ENCODE results near the gene CCDC148. TPM values are rescaled to one million over a fixed set of nuclear protein-coding genes. Genes with fewer than 3 reads are reported as not detected.
"Not testable (repeated sequence)": the region's sequence is repeated elsewhere in the genome, so short reads cannot be mapped to it uniquely, and the experiment has no call there.

The CCDC148 gene
- polyA plus RNA-seq, 3 donors from 2014 or later = not detected

DNA sequence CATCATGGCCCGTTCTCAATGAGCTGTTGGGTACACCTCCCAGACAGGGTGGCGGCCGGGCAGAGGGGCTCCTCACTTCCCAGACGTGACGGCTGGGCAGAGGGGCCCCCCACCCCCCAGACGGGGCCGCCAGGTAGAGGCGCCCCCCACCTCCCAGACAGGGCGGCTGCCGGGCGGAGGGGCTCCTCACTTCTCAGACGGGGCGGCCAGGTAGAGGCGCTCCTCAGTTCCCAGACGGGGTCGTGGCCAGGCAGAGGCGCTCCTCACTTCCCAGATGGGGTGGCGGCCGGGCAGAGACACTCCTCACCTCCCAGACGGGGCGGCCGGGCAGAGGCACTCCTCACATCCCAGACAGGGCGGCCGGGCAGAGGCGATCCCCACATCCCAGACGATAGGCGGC lies 146.1 kb downstream of the CCDC148 start:
- not testable (repeated sequence) for H3K9me3 Mint-ChIP-seq; H3K36me3 Mint-ChIP-seq; H3K4me1 Mint-ChIP-seq; H3K27ac Mint-ChIP-seq; H3K27me3 Mint-ChIP-seq (ENCODE audit: low read depth in 3 of 3); H3K4me3 Mint-ChIP-seq; DNase-seq

GRCh38 chr2:158305501-158305900 lies 151.1 kb downstream of the CCDC148 start:
- Mint-ChIP-seq H3K9me3 (peaks cover 0 to 2% (median 0%) of the 10 kb centered on the region in 6 donors), H3K36me3 (no peaks in the 10 kb centered on the region), H3K27ac (no peak overlapping the region), H3K4me1 (no peaks in the 10 kb centered on the region), H3K27me3 (ENCODE audit: low read depth in 3 of 3) (no peaks in the 10 kb centered on the region), H3K4me3 (no peak overlapping the region)
- no peak for DNase-seq

- Mint-ChIP-seq H3K27ac (no peak overlapping the region), H3K36me3 (no peaks in the 10 kb centered on the region), H3K4me1 (no peaks in the 10 kb centered on the region)
These were observed 156.2 kb downstream of the CCDC148 start for GRCh38 chr2:158300394-158300793.

GRCh38 chr2:158297606-158298005 lies 158.9 kb downstream of the CCDC148 start:
- Mint-ChIP-seq H3K9me3 (peaks cover 0 to 4% (median 0%) of the 10 kb centered on the region in 6 donors), H3K4me1 (no peaks in the 10 kb centered on the region), H3K36me3 (no peaks in the 10 kb centered on the region), H3K27ac (no peak overlapping the region), H3K27me3 (ENCODE audit: low read depth in 3 of 3) (peaks cover 0 to 2% (median 2%) of the 10 kb centered on the region in 3 donors), H3K4me3 (no peak overlapping the region)
- DNase-seq = no peak

More at GRCh38 chr2:158300394-158300793, 156.2 kb downstream of the CCDC148 start:
- H3K4me3 Mint-ChIP-seq = no peak overlapping the region
- peaks cover 0 to 3% (median 1%) of the 10 kb centered on the region in 6 donors for H3K9me3 Mint-ChIP-seq
- H3K27me3 Mint-ChIP-seq (ENCODE audit: low read depth in 3 of 3) = peaks cover 0 to 2% (median 0%) of the 10 kb centered on the region in 3 donors
- DNase-seq = no peak

DNA sequence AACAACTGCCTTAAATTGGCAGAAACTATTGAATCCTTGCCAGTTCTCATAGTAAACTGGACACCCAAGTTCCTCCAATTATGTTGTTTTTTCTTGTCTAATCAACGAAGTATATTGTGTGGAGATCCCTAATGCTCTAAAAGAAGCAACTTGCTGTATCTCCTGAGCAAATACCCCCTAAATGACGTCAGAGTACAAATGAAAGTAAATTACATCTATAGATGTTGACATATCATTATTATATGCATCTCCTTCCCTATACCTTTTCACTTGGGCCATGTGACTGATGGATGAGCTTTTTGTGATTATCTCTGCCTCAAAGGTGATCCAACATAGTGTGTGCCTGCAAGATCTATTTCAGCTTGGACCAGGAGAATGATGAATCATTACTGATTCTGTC lies 159.4 kb downstream of the CCDC148 start:
- H3K27me3 Mint-ChIP-seq (ENCODE audit: low read depth in 3 of 3) = peaks cover 0 to 2% (median 2%) of the 10 kb centered on the region in 3 donors
- H3K4me1 Mint-ChIP-seq = no peaks in the 10 kb centered on the region
- H3K4me3 Mint-ChIP-seq = no peak overlapping the region
- H3K27ac Mint-ChIP-seq = no peak overlapping the region
- no peak for DNase-seq
- peaks cover 0 to 4% (median 0%) of the 10 kb centered on the region in 6 donors for H3K9me3 Mint-ChIP-seq
- H3K36me3 Mint-ChIP-seq = no peaks in the 10 kb centered on the region

GRCh38 chr2:158293722-158294121 lies 162.8 kb downstream of the CCDC148 start:
- no peak overlapping the region for H3K27ac Mint-ChIP-seq
- H3K4me3 Mint-ChIP-seq = no peak overlapping the region
- peaks cover 0 to 4% (median under 1%) of the 10 kb centered on the region in 6 donors for H3K9me3 Mint-ChIP-seq
- no peak for DNase-seq
- no peaks in the 10 kb centered on the region for H3K4me1 Mint-ChIP-seq
- peaks cover 1 to 2% (median 2%) of the 10 kb centered on the region in 3 donors for H3K27me3 Mint-ChIP-seq (ENCODE audit: low read depth in 3 of 3)
- H3K36me3 Mint-ChIP-seq = no peaks in the 10 kb centered on the region

- Mint-ChIP-seq H3K27ac (no peak overlapping the region), H3K27me3 (ENCODE audit: low read depth in 3 of 3) (peaks cover 1 to 2% (median 2%) of the 10 kb centered on the region in 3 donors), H3K36me3 (peaks cover 0 to 5% (median 0%) of the 10 kb centered on the region in 3 donors), H3K4me1 (no peaks in the 10 kb centered on the region), H3K4me3 (no peak overlapping the region), H3K9me3 (peaks cover 0 to 10% (median 2%) of the 10 kb centered on the region in 6 donors)
- DNase-seq = no peak
These were observed 164.9 kb downstream of the CCDC148 start for GRCh38 chr2:158291544-158292180.

GRCh38 chr2:158290225-158290624 lies 166.3 kb downstream of the CCDC148 start:
- H3K4me1 Mint-ChIP-seq = no peaks in the 10 kb centered on the region
- H3K4me3 Mint-ChIP-seq = no peak overlapping the region
- peaks cover 0 to 5% (median 0%) of the 10 kb centered on the region in 3 donors for H3K36me3 Mint-ChIP-seq
- H3K27me3 Mint-ChIP-seq (ENCODE audit: low read depth in 3 of 3) = peaks cover 0 to 2% (median 1%) of the 10 kb centered on the region in 3 donors
- no peak for DNase-seq
- H3K9me3 Mint-ChIP-seq = peaks cover 0 to 7% (median 2%) of the 10 kb centered on the region in 6 donors
- H3K27ac Mint-ChIP-seq = no peak overlapping the region

DNA sequence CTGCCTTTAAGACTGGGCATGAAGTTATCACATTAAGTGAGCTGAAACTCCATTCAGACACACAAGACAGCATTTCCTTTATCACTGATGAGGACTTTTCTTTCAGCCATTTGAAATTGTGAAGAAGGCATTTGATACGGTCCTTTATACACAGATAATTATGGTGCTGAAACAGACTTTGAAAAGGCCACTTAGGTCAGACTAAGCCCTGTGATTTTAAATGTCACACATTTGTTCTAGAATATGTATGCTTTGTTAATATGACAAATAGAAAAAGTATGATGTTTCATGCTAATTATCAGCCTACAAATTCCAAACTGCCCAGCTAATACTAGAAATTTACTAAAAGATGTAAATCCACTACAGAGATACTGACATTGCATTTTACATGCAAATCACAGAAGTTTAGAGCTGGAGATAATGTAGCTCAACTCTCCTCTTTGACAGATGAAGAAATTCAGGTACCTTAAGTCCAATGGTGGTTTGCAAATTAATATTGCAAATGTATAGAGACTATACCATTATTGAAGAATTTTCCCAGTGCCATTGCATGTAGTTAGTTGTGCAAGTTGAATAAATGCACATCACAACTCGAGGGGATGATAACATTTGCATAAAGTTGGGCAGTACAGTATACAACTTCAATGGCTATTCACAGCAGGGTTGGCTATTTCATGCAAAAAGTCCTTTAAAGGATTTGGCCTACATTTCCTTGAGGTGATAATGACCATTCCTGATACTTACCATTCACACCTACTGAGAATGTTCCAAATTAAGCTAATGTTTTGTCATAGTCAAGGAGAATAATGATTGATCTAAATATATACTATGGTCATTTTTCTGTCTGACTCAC lies 179.7 kb downstream of the CCDC148 start:
- no peak overlapping the region for H3K27ac Mint-ChIP-seq
- peaks cover 0 to 3% (median 2%) of the 10 kb centered on the region in 3 donors for H3K27me3 Mint-ChIP-seq (ENCODE audit: low read depth in 3 of 3)
- H3K4me1 Mint-ChIP-seq = no peaks in the 10 kb centered on the region
- no peaks in the 10 kb centered on the region for H3K36me3 Mint-ChIP-seq
- peaks cover 0 to 3% (median under 1%) of the 10 kb centered on the region in 6 donors for H3K9me3 Mint-ChIP-seq
- no peak overlapping the region for H3K4me3 Mint-ChIP-seq
- DNase-seq = no peak

DNA sequence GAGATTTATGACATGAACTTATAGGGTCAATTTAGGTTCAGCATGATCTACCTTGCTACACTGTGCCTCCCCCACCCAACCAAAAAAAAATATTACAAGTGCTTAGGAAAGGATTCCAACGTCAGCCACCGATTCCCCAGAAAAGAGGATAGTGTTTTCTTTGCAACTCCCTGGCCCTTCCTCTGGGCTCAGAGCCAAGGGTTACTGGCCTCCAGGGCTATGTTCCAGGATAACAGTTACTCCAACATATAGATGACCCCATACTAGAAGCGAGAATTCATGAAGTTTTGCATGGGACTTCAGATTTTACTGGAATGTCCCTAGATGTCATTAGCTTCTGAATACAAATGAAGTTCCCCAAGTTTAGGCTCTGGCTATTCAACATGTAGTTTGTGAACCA lies 182.8 kb downstream of the CCDC148 start:
- peaks cover 0 to 4% (median 0%) of the 10 kb centered on the region in 6 donors for H3K9me3 Mint-ChIP-seq
- H3K36me3 Mint-ChIP-seq = no peaks in the 10 kb centered on the region
- no peaks in the 10 kb centered on the region for H3K4me1 Mint-ChIP-seq
- H3K4me3 Mint-ChIP-seq = no peak overlapping the region
- H3K27ac Mint-ChIP-seq = no peak overlapping the region
- DNase-seq = no peak
- peaks cover 0 to 3% (median 2%) of the 10 kb centered on the region in 3 donors for H3K27me3 Mint-ChIP-seq (ENCODE audit: low read depth in 3 of 3)

DNA sequence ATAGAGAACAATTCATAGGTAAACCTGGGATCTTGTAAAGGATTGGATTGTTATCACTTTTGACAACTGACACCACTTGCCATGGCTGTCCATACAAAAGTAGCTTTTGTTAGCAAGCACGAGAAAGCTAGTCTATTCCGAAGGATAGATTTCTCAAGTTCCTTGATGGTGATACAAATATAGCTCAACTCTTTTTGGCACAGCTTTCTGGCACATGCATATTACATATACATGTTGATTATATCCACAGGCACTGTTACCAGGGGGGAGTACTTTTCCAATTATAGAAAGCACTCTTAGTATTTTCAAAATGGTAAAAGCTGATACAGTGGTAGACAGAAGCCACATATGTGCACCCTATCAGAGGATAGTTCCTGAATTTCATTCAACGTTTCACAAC lies 186.0 kb downstream of the CCDC148 start:
- H3K27me3 Mint-ChIP-seq (ENCODE audit: low read depth in 3 of 3) = peaks cover 1 to 3% (median 3%) of the 10 kb centered on the region in 3 donors
- no peaks in the 10 kb centered on the region for H3K36me3 Mint-ChIP-seq
- H3K27ac Mint-ChIP-seq = no peak overlapping the region
- H3K9me3 Mint-ChIP-seq = peaks cover 0 to 10% (median 0%) of the 10 kb centered on the region in 6 donors
- H3K4me1 Mint-ChIP-seq = no peaks in the 10 kb centered on the region
- no peak overlapping the region for H3K4me3 Mint-ChIP-seq
- no peak for DNase-seq

- Mint-ChIP-seq H3K27me3 (ENCODE audit: low read depth in 3 of 3) (peaks cover 1 to 3% (median 3%) of the 10 kb centered on the region in 3 donors), H3K9me3 (peaks cover 0 to 14% (median 0%) of the 10 kb centered on the region in 6 donors), H3K36me3 (no peaks in the 10 kb centered on the region), H3K4me1 (no peaks in the 10 kb centered on the region), H3K27ac (no peak overlapping the region), H3K4me3 (no peak overlapping the region)
- DNase-seq = no peak
These were observed 187.4 kb downstream of the CCDC148 start for GRCh38 chr2:158269143-158269542.

DNA sequence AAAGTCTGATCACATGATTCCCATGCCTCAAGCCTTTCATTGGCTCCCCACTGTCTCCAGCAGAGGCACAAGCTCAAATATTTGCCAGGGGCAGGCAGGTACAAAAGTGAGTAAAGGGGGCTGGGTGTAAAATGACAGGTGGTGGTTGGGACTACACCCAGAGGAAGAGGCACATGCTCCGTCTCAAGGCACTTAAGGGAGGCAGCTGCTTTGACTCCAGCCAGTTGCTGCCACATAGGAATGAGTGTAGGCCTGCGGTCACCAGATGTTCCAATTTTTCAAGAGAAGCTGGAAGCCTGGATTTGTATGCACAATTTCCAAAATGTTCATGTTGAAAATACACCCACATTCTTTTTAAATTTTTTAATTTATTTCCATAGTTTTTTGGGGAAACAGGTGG lies 190.4 kb downstream of the CCDC148 start:
- Mint-ChIP-seq H3K4me3 (no peak overlapping the region), H3K27ac (no peak overlapping the region), H3K27me3 (ENCODE audit: low read depth in 3 of 3) (peaks cover 0 to 1% (median 1%) of the 10 kb centered on the region in 3 donors), H3K4me1 (no peaks in the 10 kb centered on the region), H3K36me3 (no peaks in the 10 kb centered on the region), H3K9me3 (peaks cover 0 to 10% (median 0%) of the 10 kb centered on the region in 6 donors)
- DNase-seq = no peak

DNA sequence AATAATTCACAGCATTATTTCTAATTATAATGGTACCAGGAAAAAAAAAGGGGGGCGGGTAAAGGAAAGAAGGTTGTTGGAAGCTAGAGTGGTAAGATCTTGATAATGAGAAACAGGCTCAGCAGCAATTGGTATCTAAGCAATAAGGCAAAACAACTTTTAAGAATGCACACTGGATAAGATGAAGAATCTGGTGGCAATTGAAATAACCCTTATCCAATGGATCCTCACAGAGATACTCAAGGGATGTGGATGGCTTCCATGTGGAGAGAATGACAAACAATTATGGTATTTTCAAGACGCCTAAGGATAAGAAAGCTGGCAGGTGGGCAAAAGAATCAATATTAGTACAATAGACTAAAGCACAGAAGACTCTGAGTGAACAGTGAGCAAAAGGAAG lies 201.3 kb downstream of the CCDC148 start:
- no peaks in the 10 kb centered on the region for H3K36me3 Mint-ChIP-seq
- DNase-seq = no peak
- no peak overlapping the region for H3K27ac Mint-ChIP-seq
- peaks cover 0 to 5% (median 2%) of the 10 kb centered on the region in 6 donors for H3K9me3 Mint-ChIP-seq
- no peak overlapping the region for H3K4me3 Mint-ChIP-seq
- no peaks in the 10 kb centered on the region for H3K4me1 Mint-ChIP-seq
- H3K27me3 Mint-ChIP-seq (ENCODE audit: low read depth in 3 of 3) = peaks cover 3 to 8% (median 3%) of the 10 kb centered on the region in 3 donors
